DOHH2 (cell line): Measurements from ENCODE around the gene TMEM94.

Source experiments
- CTCF ChIP-seq: fragments of 200-600 bp; sonication (generic); IDR thresholded peaks from one replicate; pipeline ENCODE4 v1.5.1; 2014; ENCODE audit warnings: antibody characterized with exemption, mild to moderate bottlenecking, low read depth, low read length; ENCODE audit not compliant: poor library complexity, severe bottlenecking
- EZH2phosphoT487 ChIP-seq: fragments of 200-600 bp; sonication (generic); IDR thresholded peaks from 2 replicates; pipeline ENCODE4 v1.6.1; 2017; ENCODE audit warnings: borderline replicate concordance, mild to moderate bottlenecking, antibody characterized with exemption, low read length, moderate library complexity, mixed read lengths

- TF ChIP-seq CTCF (no peak), EZH2phosphoT487 (no peak)
Measured at GRCh38 chr17:75525806-75526554, 69.5 kb downstream of the TMEM94 start.
